ENCODE measurements around the gene DAPK2.

DNA sequence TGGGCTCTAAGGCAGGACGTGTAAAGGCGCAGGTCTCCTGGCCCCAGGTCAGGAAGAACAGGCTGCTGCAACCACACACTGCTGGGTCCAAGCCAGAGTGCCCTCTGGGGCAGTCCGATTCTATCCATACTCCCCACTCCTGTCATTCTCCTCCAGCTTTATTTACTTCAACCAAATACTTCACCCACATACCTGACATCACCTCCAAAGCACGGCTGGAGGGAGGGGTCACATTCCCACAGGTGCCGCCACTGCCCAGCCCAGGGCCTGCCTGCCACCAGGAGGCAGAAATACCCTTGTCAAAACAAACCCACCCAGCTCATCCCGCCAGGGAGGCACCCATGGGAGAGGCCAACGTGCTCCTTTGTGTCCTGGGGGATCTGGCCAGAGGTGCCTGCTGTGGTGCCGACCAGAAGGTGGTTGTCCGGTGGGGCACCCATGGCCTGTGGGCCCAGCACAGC is 100.4 kb downstream of the DAPK2 start:
- TF ChIP-seq, protein P1, sequence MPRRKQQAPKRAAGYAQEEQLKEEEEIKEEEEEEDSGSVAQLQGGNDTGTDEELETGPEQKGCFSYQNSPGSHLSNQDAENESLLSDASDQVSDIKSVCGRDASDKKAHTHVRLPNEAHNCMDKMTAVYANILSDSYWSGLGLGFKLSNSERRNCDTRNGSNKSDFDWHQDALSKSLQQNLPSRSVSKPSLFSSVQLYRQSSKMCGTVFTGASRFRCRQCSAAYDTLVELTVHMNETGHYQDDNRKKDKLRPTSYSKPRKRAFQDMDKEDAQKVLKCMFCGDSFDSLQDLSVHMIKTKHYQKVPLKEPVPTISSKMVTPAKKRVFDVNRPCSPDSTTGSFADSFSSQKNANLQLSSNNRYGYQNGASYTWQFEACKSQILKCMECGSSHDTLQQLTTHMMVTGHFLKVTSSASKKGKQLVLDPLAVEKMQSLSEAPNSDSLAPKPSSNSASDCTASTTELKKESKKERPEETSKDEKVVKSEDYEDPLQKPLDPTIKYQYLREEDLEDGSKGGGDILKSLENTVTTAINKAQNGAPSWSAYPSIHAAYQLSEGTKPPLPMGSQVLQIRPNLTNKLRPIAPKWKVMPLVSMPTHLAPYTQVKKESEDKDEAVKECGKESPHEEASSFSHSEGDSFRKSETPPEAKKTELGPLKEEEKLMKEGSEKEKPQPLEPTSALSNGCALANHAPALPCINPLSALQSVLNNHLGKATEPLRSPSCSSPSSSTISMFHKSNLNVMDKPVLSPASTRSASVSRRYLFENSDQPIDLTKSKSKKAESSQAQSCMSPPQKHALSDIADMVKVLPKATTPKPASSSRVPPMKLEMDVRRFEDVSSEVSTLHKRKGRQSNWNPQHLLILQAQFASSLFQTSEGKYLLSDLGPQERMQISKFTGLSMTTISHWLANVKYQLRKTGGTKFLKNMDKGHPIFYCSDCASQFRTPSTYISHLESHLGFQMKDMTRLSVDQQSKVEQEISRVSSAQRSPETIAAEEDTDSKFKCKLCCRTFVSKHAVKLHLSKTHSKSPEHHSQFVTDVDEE (CRISPR knock-in tag; IDR thresholded peaks at IDR 0.05) = no peak
- no peak for TF ChIP-seq TOX (CRISPR knock-in tag; IDR thresholded peaks at IDR 0.05; ENCODE audit: borderline replicate concordance)
- no peak for TF ChIP-seq ZNF565 (CRISPR knock-in tag; conservative IDR thresholded peaks at IDR 0.05; ENCODE audit: low read depth)
- TF ChIP-seq ARNTL (CRISPR knock-in tag; IDR thresholded peaks at IDR 0.05; ENCODE audit: borderline replicate concordance, low read depth) = no peak
- TF ChIP-seq, protein P2, sequence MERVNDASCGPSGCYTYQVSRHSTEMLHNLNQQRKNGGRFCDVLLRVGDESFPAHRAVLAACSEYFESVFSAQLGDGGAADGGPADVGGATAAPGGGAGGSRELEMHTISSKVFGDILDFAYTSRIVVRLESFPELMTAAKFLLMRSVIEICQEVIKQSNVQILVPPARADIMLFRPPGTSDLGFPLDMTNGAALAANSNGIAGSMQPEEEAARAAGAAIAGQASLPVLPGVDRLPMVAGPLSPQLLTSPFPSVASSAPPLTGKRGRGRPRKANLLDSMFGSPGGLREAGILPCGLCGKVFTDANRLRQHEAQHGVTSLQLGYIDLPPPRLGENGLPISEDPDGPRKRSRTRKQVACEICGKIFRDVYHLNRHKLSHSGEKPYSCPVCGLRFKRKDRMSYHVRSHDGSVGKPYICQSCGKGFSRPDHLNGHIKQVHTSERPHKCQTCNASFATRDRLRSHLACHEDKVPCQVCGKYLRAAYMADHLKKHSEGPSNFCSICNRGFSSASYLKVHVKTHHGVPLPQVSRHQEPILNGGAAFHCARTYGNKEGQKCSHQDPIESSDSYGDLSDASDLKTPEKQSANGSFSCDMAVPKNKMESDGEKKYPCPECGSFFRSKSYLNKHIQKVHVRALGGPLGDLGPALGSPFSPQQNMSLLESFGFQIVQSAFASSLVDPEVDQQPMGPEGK (CRISPR knock-in tag; IDR thresholded peaks at IDR 0.05; ENCODE audit: borderline replicate concordance) = no peak
- no peak for TF ChIP-seq TCF4 (CRISPR knock-in tag; IDR thresholded peaks at IDR 0.05; ENCODE audit: borderline replicate concordance)
- TF ChIP-seq PPARA (CRISPR knock-in tag; IDR thresholded peaks at IDR 0.05; ENCODE audit: borderline replicate concordance) = no peak
- TF ChIP-seq, protein P3, sequence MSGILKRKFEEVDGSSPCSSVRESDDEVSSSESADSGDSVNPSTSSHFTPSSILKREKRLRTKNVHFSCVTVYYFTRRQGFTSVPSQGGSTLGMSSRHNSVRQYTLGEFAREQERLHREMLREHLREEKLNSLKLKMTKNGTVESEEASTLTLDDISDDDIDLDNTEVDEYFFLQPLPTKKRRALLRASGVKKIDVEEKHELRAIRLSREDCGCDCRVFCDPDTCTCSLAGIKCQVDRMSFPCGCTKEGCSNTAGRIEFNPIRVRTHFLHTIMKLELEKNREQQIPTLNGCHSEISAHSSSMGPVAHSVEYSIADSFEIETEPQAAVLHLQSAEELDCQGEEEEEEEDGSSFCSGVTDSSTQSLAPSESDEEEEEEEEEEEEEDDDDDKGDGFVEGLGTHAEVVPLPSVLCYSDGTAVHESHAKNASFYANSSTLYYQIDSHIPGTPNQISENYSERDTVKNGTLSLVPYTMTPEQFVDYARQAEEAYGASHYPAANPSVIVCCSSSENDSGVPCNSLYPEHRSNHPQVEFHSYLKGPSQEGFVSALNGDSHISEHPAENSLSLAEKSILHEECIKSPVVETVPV (CRISPR knock-in tag; IDR thresholded peaks at IDR 0.05) = no peak
- TF ChIP-seq ZFP3 (CRISPR knock-in tag; IDR thresholded peaks at IDR 0.05) = no peak
- TF ChIP-seq ESRRG (CRISPR knock-in tag; IDR thresholded peaks at IDR 0.05) = no peak
- no peak for TF ChIP-seq ZFP30 (CRISPR knock-in tag; IDR thresholded peaks at IDR 0.05)
